H1 (cell line): ENCODE results near the gene NEK2. TPM values are rescaled to one million over a fixed set of nuclear protein-coding genes. Genes with fewer than 3 reads are reported as not detected.

ENCODE experiments used
- CTCF ChIA-PET: fragments of 300-600 bp; sonication (Branson Sonifier 250); formaldehyde crosslinking; loops from one replicate; lab custom pipeline; 2021; ENCODE audit not compliant: partially characterized antibody; lab: Charles Lee
- POLR2A ChIA-PET: fragments of 300-600 bp; sonication (Branson Sonifier 250); formaldehyde crosslinking; loops from one replicate; lab custom pipeline; 2021; ENCODE audit warnings: inconsistent platforms; ENCODE audit not compliant: partially characterized antibody; lab: Charles Lee
- DNase-seq, 2 experiments: peaks; one replicate each; pipeline versions ENCODE4 v3.0.0 to v3.0.0-alpha.2; 2010 to 2022; ENCODE audit warnings: low spot score in 2 of 2, low read depth in 1 of 2, mixed read lengths in 1 of 2
- FAIRE-seq: peaks from 2 replicates; lab custom pipeline; 2011; peaks lifted over from hg19 to GRCh38; lab: Jason Lieb, UNC
- H2AFZ ChIP-seq: 2 replicates; pipeline ENCODE4 v1.8.1; 2012; ENCODE audit warnings: low read length, inconsistent platforms
- H2AK5ac ChIP-seq: 2 replicates; pipeline ENCODE4 v1.6.1; 2013; ENCODE audit warnings: low read depth, low read length
- H2BK120ac ChIP-seq: replicated peaks from 2 replicates; pipeline ENCODE3; 2013; ENCODE audit warnings: low read depth, low read length, inconsistent platforms
- H2BK12ac ChIP-seq: 2 replicates; pipeline ENCODE4 v1.6.1; 2013; ENCODE audit warnings: low read depth, low read length
- H2BK15ac ChIP-seq: 2 replicates; pipeline ENCODE4 v1.6.1; 2013; ENCODE audit warnings: low read length
- H2BK20ac ChIP-seq: 2 replicates; pipeline ENCODE4 v1.6.1; 2013; ENCODE audit warnings: low read length
- H2BK5ac ChIP-seq: 2 replicates; pipeline ENCODE4 v1.6.1; 2013; ENCODE audit warnings: low read depth, low read length
- H3K14ac ChIP-seq: 2 replicates; pipeline ENCODE4 v1.6.1; 2013; ENCODE audit warnings: inconsistent platforms; ENCODE audit not compliant: insufficient read length
- H3K18ac ChIP-seq: 2 replicates; pipeline ENCODE4 v1.6.1; 2013; ENCODE audit warnings: low read length; ENCODE audit errors: extremely low read depth
- H3K23ac ChIP-seq: 2 replicates; pipeline ENCODE4 v1.6.1; 2013; ENCODE audit warnings: inconsistent platforms; ENCODE audit not compliant: insufficient read length
- H3K23me2 ChIP-seq: 2 replicates; pipeline ENCODE4 v1.6.1; 2013; ENCODE audit warnings: low read depth, low read length
- H3K27ac ChIP-seq: 2 replicates; pipeline ENCODE4 v1.6.1; 2011; ENCODE audit warnings: low read depth, low read length, inconsistent platforms
- H3K27me3 ChIP-seq, 4 experiments: replicated peaks in 1 of 4; 1 replicate in 1 of 4; 2 replicates in 3 of 4; pipeline versions ENCODE4 v1.6.1 to v1.8.1; 2011 to 2013; ENCODE audit warnings: low read length in 3 of 4, mild to moderate bottlenecking in 3 of 4, inconsistent platforms in 2 of 4, mixed read lengths in 2 of 4, moderate library complexity in 1 of 4; ENCODE audit not compliant: control insufficient read depth in 3 of 4, insufficient read depth in 3 of 4; ENCODE audit errors: extremely low read depth in 1 of 4
- H3K36me3 ChIP-seq, 4 experiments: 2 replicates each; pipeline versions ENCODE4 v1.6.1 to v1.8.1; 2011 to 2013; ENCODE audit warnings: mild to moderate bottlenecking in 4 of 4, low read length in 3 of 4, moderate library complexity in 2 of 4, control low read depth in 1 of 4, inconsistent platforms in 1 of 4; ENCODE audit not compliant: insufficient read depth in 4 of 4, control insufficient read depth in 2 of 4
- H3K4ac ChIP-seq: replicated peaks from 2 replicates; pipeline ENCODE3; 2013; ENCODE audit warnings: low read length, low read depth, mixed read lengths, inconsistent platforms; ENCODE audit not compliant: insufficient read length
- H3K4me1 ChIP-seq, 4 experiments: replicated peaks in 1 of 4; 1 replicate in 1 of 4; 2 replicates in 3 of 4; pipeline versions ENCODE4 v1.6.1 to v1.8.1; 2011 to 2013; ENCODE audit warnings: low read length in 3 of 4, inconsistent platforms in 2 of 4, mixed read lengths in 1 of 4; ENCODE audit not compliant: insufficient read depth in 4 of 4, control insufficient read depth in 3 of 4
- H3K4me2 ChIP-seq, 2 experiments: 2 replicates each; pipeline versions ENCODE4 v1.6.1 to v1.8.1; 2011 to 2013; ENCODE audit warnings: low read depth in 2 of 2, low read length in 2 of 2, control low read depth in 1 of 2, inconsistent platforms in 1 of 2, mild to moderate bottlenecking in 1 of 2; ENCODE audit not compliant: insufficient read depth in 1 of 2
- H3K4me3 ChIP-seq, 4 experiments: fragments of 200-600, 300-600 bp in 1 of 4; sonication (generic), shearing (Covaris generic), sonication (Bioruptor Twin) in 1 of 4; 2 replicates each; pipeline versions ENCODE4 v1.5.1 to v1.8.1; 2011 to 2016; ENCODE audit warnings: low read length in 4 of 4, low read depth in 3 of 4, control low read depth in 2 of 4, inconsistent platforms in 2 of 4, mild to moderate bottlenecking in 2 of 4, mixed read lengths in 1 of 4, moderate library complexity in 1 of 4; ENCODE audit not compliant: insufficient read depth in 2 of 4; ENCODE audit errors: extremely low read depth in 1 of 4
- H3K56ac ChIP-seq: replicated peaks from 2 replicates; pipeline ENCODE3; 2013; ENCODE audit warnings: low read depth, mild to moderate bottlenecking, mixed read lengths, low read length, inconsistent platforms; ENCODE audit not compliant: insufficient read length
- H3K79me1 ChIP-seq: 2 replicates; pipeline ENCODE4 v1.6.1; 2013; ENCODE audit warnings: low read depth, low read length, control low read depth
- H3K79me2 ChIP-seq, 2 experiments: 2 replicates each; pipeline versions ENCODE4 v1.6.1 to v1.8.1; 2012 to 2013; ENCODE audit warnings: low read length in 2 of 2, mild to moderate bottlenecking in 2 of 2, inconsistent platforms in 1 of 2; ENCODE audit not compliant: insufficient read depth in 2 of 2, control insufficient read depth in 1 of 2
- H3K9ac ChIP-seq, 4 experiments: replicated peaks in 1 of 4; 1 replicate in 1 of 4; 2 replicates in 3 of 4; pipeline versions ENCODE4 v1.6.1 to v1.8.1; 2011 to 2013; ENCODE audit warnings: low read depth in 3 of 4, low read length in 3 of 4, control low read depth in 2 of 4, mild to moderate bottlenecking in 2 of 4, moderate library complexity in 2 of 4, inconsistent platforms in 1 of 4; ENCODE audit errors: extremely low read depth in 1 of 4
- H3K9me3 ChIP-seq, 2 experiments: 2 replicates each; pipeline versions ENCODE4 v1.6.1 to v1.8.1; 2012 to 2013; ENCODE audit warnings: mild to moderate bottlenecking in 2 of 2, moderate library complexity in 2 of 2, control low read depth in 1 of 2, inconsistent platforms in 1 of 2, low read depth in 1 of 2, low read length in 1 of 2, mixed read lengths in 1 of 2; ENCODE audit not compliant: insufficient read depth in 2 of 2
- H4K20me1 ChIP-seq, 2 experiments: replicated peaks in 1 of 2; 2 replicates each; pipeline versions ENCODE3 to v1.8.1; 2011 to 2013; ENCODE audit warnings: inconsistent platforms in 2 of 2, low read length in 2 of 2, mild to moderate bottlenecking in 1 of 2; ENCODE audit not compliant: insufficient read depth in 2 of 2, control insufficient read depth in 1 of 2
- H4K5ac ChIP-seq: 2 replicates; pipeline ENCODE4 v1.6.1; 2013; ENCODE audit warnings: low read length, low read depth, mixed read lengths, inconsistent platforms; ENCODE audit not compliant: insufficient read length
- H4K8ac ChIP-seq: 2 replicates; pipeline ENCODE4 v1.8.0; 2013; ENCODE audit warnings: mild to moderate bottlenecking, moderate library complexity, low read length, inconsistent platforms; ENCODE audit not compliant: insufficient read depth; ENCODE audit errors: extremely low read depth
- H4K91ac ChIP-seq: replicated peaks from 2 replicates; pipeline ENCODE3; 2013; ENCODE audit warnings: low read length, mixed read lengths, inconsistent platforms; ENCODE audit not compliant: insufficient read length
- BRCA1 ChIP-seq: IDR thresholded peaks from 2 replicates; pipeline ENCODE4 v1.6.1; 2012; ENCODE audit warnings: low read depth, low read length, improper control_type of control experiment
- CBX8 ChIP-seq: fragments of 300-800, 300-1000 bp; sonication (generic); IDR thresholded peaks from 2 replicates; pipeline ENCODE4 v1.7.1; 2016; ENCODE audit warnings: low read depth, low read length, borderline replicate concordance
- CTBP2 ChIP-seq: IDR thresholded peaks from 2 replicates; pipeline ENCODE4 v1.7.0; 2011; ENCODE audit warnings: borderline replicate concordance, mild to moderate bottlenecking, moderate library complexity, mixed read lengths, low read length; ENCODE audit not compliant: insufficient read depth, insufficient read length
- GABPA ChIP-seq: IDR thresholded peaks from 2 replicates; pipeline ENCODE4 v1.6.1; 2011; ENCODE audit warnings: mild to moderate bottlenecking, low read length, moderate library complexity, borderline replicate concordance; ENCODE audit not compliant: insufficient read depth
- GTF2F1 ChIP-seq: IDR thresholded peaks from 2 replicates; pipeline ENCODE4 v1.6.1; 2012; ENCODE audit warnings: low read depth, low read length, improper control_type of control experiment, borderline replicate concordance
- PHF8 ChIP-seq: fragments of 200-600 bp; sonication (generic); conservative IDR thresholded peaks from 2 replicates; pipeline ENCODE4 v1.7.1; 2012; ENCODE audit warnings: low read depth, mild to moderate bottlenecking, inconsistent platforms, low read length, moderate library complexity
- POLR2A ChIP-seq, 2 experiments: IDR thresholded peaks; 1 replicate in 1 of 2; 2 replicates in 1 of 2; pipeline ENCODE4 v1.6.1; 2011; ENCODE audit warnings: low read depth in 2 of 2, low read length in 2 of 2, mild to moderate bottlenecking in 2 of 2; ENCODE audit errors: control extremely low read depth in 1 of 2
- SIN3A ChIP-seq, 2 experiments: IDR thresholded peaks in 1 of 2; conservative IDR thresholded peaks in 1 of 2; 2 replicates each; pipeline ENCODE4 v1.6.1; 2011 to 2012; ENCODE audit warnings: low read length in 2 of 2, improper control_type of control experiment in 1 of 2, low read depth in 1 of 2, mild to moderate bottlenecking in 1 of 2
- TAF1 ChIP-seq: IDR thresholded peaks from 2 replicates; pipeline ENCODE4 v1.6.1; 2011; ENCODE audit warnings: mild to moderate bottlenecking, low read depth, low read length
- TCF12 ChIP-seq: IDR thresholded peaks from 2 replicates; pipeline ENCODE4 v1.6.1; 2011; ENCODE audit warnings: low read depth, mild to moderate bottlenecking, low read length
- TEAD4 ChIP-seq: IDR thresholded peaks from 2 replicates; pipeline ENCODE4 v1.6.1; 2012; ENCODE audit warnings: low read depth, low read length, inconsistent platforms, mixed read lengths
- WGBS, 2 experiments: shearing (Covaris generic) in 1 of 2; methylation state at CpG; one replicate each; pipeline versions ENCODE4 v1.1.6 to v1.1.7; 2013 to 2015; ENCODE audit warnings: low lambda C conversion rate in 2 of 2, mixed read lengths in 2 of 2, inconsistent platforms in 1 of 2, low coverage in 1 of 2, missing lambda C conversion rate in 1 of 2; ENCODE audit not compliant: insufficient replicate concordance in 2 of 2, insufficient coverage in 1 of 2, insufficient read length in 1 of 2; ENCODE audit errors: extremely low coverage in 1 of 2, missing lambda C conversion rate in 1 of 2; 5-methylcytosine and 5-hydroxymethylcytosine counted together
- polyA plus RNA-seq, 7 experiments: library from polyadenylated mRNA; depleted of rRNA in 3 of 7; stranded (reverse) in 5 of 7; unstranded in 2 of 7; fragments of >200 nt in 5 of 7; fragments of 200-250 nt in 2 of 7; gene quantifications; 1 replicate in 5 of 7; 2 replicates in 1 of 7; 4 replicates in 1 of 7; pipeline versions ENCODE4 v1.2.1 to v1.2.3, GENCODE V29; 2011 to 2013; ENCODE audit warnings: missing spikeins in 2 of 7, mixed read lengths in 2 of 7
- total RNA-seq: library from RNA; stranded (reverse); fragmentation: NEBNext Ultra II Directional; extraction: Animal tissue kit (Norgen Biotek cat#: 25700); gene quantifications from 2 replicates; pipeline ENCODE4 v1.2.1, GENCODE V29; 2021
- TF ChIP-seq, protein P1 (sequence below), 3 experiments: IDR thresholded peaks; 1 replicate in 2 of 3; 2 replicates in 1 of 3; pipeline versions ENCODE4 v1.5.1 to v1.6.1; 2011; ENCODE audit warnings: low read length in 3 of 3, mild to moderate bottlenecking in 3 of 3, inconsistent platforms in 2 of 3, low read depth in 1 of 3, moderate library complexity in 1 of 3; ENCODE audit not compliant: insufficient read depth in 1 of 3; ENCODE audit errors: control extremely low read depth in 1 of 3

The NEK2 gene
- total and polyA plus RNA-seq, 2 of the 8 experiments (the other 6 are each of a cell fraction or from before 2014, with no cell fraction given) = 8.4 to 22.9 TPM

GRCh38 chr1:211646566-211646965 is 28.9 kb downstream of the NEK2 start:
- H4K20me1 ChIP-seq = no peaks in the 10 kb centered on the region
- H3K27me3 ChIP-seq = no peaks in the 10 kb centered on the region
- no peak overlapping the region for H2BK12ac ChIP-seq
- ChIA-PET POLR2A (interaction anchor here (1.5 kb wide), 1 partner anchor 67 kb away, joined by 4 read pairs; the partner anchor contains the start of gene SLC30A1), CTCF (interaction anchor here (0.8 to 10.4 kb wide), 8 partner anchors 9 to 128 kb away, joined by 3 to 154 read pairs (median 6); partner anchors contain the start of gene SLC30A1)
- no peak overlapping the region for H3K18ac ChIP-seq
- H3K9ac ChIP-seq = no peak overlapping the region
- peaks cover 0 to 3% (median 2%) of the 10 kb centered on the region in 4 experiments; a peak in 2 of 7 replicates for H3K4me1 ChIP-seq
- H3K79me1 ChIP-seq = no peaks in the 10 kb centered on the region
- H2BK20ac ChIP-seq = no peak overlapping the region
- DNase-seq (no peak), FAIRE-seq (no peak)
- no peak overlapping the region for H2BK15ac ChIP-seq
- no peak overlapping the region for H3K27ac ChIP-seq
- H3K56ac ChIP-seq = no peak overlapping the region
- H3K4me2 ChIP-seq = no peak overlapping the region
- no peaks in the 10 kb centered on the region for H3K9me3 ChIP-seq
- H3K4ac ChIP-seq = no peak overlapping the region
- H3K23me2 ChIP-seq = no peaks in the 10 kb centered on the region; the same call in 1 of the 2 replicates
- H3K23ac ChIP-seq = no peak overlapping the region
- H4K5ac ChIP-seq = no peak overlapping the region
- no peak overlapping the region for H2AK5ac ChIP-seq
- H3K4me3 ChIP-seq = no peak overlapping the region
- no peak overlapping the region for H2AFZ ChIP-seq
- H4K8ac ChIP-seq = no peak overlapping the region
- no peak overlapping the region for H4K91ac ChIP-seq
- H2BK5ac ChIP-seq = no peak overlapping the region
- no peak overlapping the region for H3K14ac ChIP-seq
- no peak overlapping the region for H2BK120ac ChIP-seq
- no peaks in the 10 kb centered on the region for H3K79me2 ChIP-seq
- no peaks in the 10 kb centered on the region for H3K36me3 ChIP-seq
- WGBS, 2 experiments = 100% methylated on average over 1 of the region's 1 CpG; no CpG with 5 or more reads in 1 of the 2 experiments
- TF ChIP-seq PHF8 (no peak), GABPA (no peak), POLR2A (IDR thresholded peaks at IDR 0.05; ENCODE audit: control extremely low read depth in 1 of 2, low read depth in 2 of 2, low read length in 2 of 2) (no peak), TAF1 (no peak), TCF12 (no peak), CTBP2 (no peak), CBX8 (no peak), SIN3A (conservative IDR thresholded peaks at IDR 0.05 in 1 of 2, IDR thresholded peaks at IDR 0.05 in 1 of 2; ENCODE audit: low read depth in 1 of 2, low read length in 2 of 2) (no peak), BRCA1 (no peak), GTF2F1 (no peak), TEAD4 (no peak)
- TF ChIP-seq, protein P1, sequence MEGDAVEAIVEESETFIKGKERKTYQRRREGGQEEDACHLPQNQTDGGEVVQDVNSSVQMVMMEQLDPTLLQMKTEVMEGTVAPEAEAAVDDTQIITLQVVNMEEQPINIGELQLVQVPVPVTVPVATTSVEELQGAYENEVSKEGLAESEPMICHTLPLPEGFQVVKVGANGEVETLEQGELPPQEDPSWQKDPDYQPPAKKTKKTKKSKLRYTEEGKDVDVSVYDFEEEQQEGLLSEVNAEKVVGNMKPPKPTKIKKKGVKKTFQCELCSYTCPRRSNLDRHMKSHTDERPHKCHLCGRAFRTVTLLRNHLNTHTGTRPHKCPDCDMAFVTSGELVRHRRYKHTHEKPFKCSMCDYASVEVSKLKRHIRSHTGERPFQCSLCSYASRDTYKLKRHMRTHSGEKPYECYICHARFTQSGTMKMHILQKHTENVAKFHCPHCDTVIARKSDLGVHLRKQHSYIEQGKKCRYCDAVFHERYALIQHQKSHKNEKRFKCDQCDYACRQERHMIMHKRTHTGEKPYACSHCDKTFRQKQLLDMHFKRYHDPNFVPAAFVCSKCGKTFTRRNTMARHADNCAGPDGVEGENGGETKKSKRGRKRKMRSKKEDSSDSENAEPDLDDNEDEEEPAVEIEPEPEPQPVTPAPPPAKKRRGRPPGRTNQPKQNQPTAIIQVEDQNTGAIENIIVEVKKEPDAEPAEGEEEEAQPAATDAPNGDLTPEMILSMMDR (IDR thresholded peaks at IDR 0.05; ENCODE audit: control extremely low read depth in 1 of 3, insufficient read depth in 1 of 3, low read depth in 1 of 3, low read length in 3 of 3) = no peak
